Natural killer cell (primary cell): ENCODE data around the gene GABBR2. TPM values are rescaled to one million over a fixed set of nuclear protein-coding genes. Genes with fewer than 3 reads are reported as not detected.

ENCODE experiments used
- ATAC-seq, 3 donors: fragments of 150-1000 bp in 2 of 3; fragments of 200-7000 bp in 1 of 3; cut with Tn5 transposase; 1 replicate in 1 of 3; 2 replicates in 2 of 3; pipeline ENCODE4 v1.10.0; 2021; ENCODE audit warnings: mild to moderate bottlenecking in 2 of 3, moderate library complexity in 2 of 3
- DNase-seq, 2 donors: peaks; one replicate each; pipeline versions ENCODE4 v3.0.0 to v3.0.0-alpha.2; 2013 to 2021; ENCODE audit warnings: mixed read lengths in 1 of 2
- H3K27ac ChIP-seq: one replicate; pipeline ENCODE4 v1.5.1; 2013; ENCODE audit warnings: mild to moderate bottlenecking, low read length
- H3K27me3 ChIP-seq: one replicate; pipeline ENCODE4 v1.6.1; 2013; ENCODE audit warnings: low read length; ENCODE audit not compliant: control insufficient read depth, insufficient read depth
- H3K36me3 ChIP-seq: one replicate; pipeline ENCODE4 v1.6.1; 2013; ENCODE audit warnings: low read length; ENCODE audit not compliant: control insufficient read depth, insufficient read depth
- H3K4me1 ChIP-seq: one replicate; pipeline ENCODE4 v1.6.1; 2013; ENCODE audit warnings: low read length; ENCODE audit not compliant: control insufficient read depth, insufficient read depth
- H3K4me3 ChIP-seq: one replicate; pipeline ENCODE4 v1.5.1; 2013; ENCODE audit warnings: low read length
- H3K9me3 ChIP-seq: one replicate; pipeline ENCODE4 v1.6.1; 2013; ENCODE audit warnings: low read length; ENCODE audit not compliant: control insufficient read depth, insufficient read depth
- H3K27ac Mint-ChIP-seq, 2 donors: one replicate each; pipeline ENCODE4 v1.8.0; 2022; ENCODE audit warnings: mild to moderate bottlenecking in 2 of 2, mixed read lengths in 2 of 2, moderate library complexity in 1 of 2
- H3K27me3 Mint-ChIP-seq, 2 donors: one replicate each; pipeline ENCODE4 v1.8.0; 2022; ENCODE audit warnings: low read depth in 2 of 2, mixed read lengths in 2 of 2
- H3K36me3 Mint-ChIP-seq: one replicate; pipeline ENCODE4 v1.8.0; 2022; ENCODE audit warnings: mixed read lengths
- H3K4me1 Mint-ChIP-seq, 2 donors: one replicate each; pipeline ENCODE4 v1.8.0; 2022; ENCODE audit warnings: mixed read lengths in 2 of 2
- H3K4me3 Mint-ChIP-seq: one replicate; pipeline ENCODE4 v1.8.0; 2022; ENCODE audit warnings: mild to moderate bottlenecking, moderate library complexity, mixed read lengths
- H3K9me3 Mint-ChIP-seq, 2 donors: one replicate each; pipeline ENCODE4 v1.8.0; 2022; ENCODE audit warnings: mixed read lengths in 2 of 2
- CTCF ChIP-seq: fragments of 200-600 bp; IDR thresholded peaks from one replicate; pipeline ENCODE4 v1.8.0; 2022; ENCODE audit warnings: antibody characterized with exemption
- WGBS: methylation state at CpG from one replicate; pipeline ENCODE4 v1.1.7; 2013; ENCODE audit warnings: missing lambda C conversion rate; ENCODE audit not compliant: insufficient coverage; 5-methylcytosine and 5-hydroxymethylcytosine counted together
- intact Hi-C: fragments of 100-400 bp; cut with micrococcal nuclease; formaldehyde crosslinking; loops from one replicate; pipeline ENCODE4 v1.14.2; 2022
- total RNA-seq, 4 donors: library from RNA; stranded (reverse); fragments of 120-200 nt in 1 of 4; gene quantifications; one replicate each; pipeline versions ENCODE4 v1.2.3 to v1.2.4, GENCODE V29; 2013 to 2022

The GABBR2 gene
- total RNA-seq, 3 donors from 2014 or later (not counting 1 experiment from before 2014, with no cell fraction given) = not detected

GRCh38 chr9:98298476-98298875, 410.3 kb downstream of the GABBR2 start:
- Mint-ChIP-seq H3K9me3 (no peaks in the 10 kb centered on the region), H3K36me3 (no peaks in the 10 kb centered on the region), H3K4me1 (no peaks in the 10 kb centered on the region), H3K4me3 (no peak overlapping the region), H3K27me3 (peaks cover 4 to 13% of the 10 kb centered on the region in 2 donors), H3K27ac (no peak overlapping the region)
- DNase-seq (no peak), ATAC-seq (no peak)
- H3K27me3 ChIP-seq = no peaks in the 10 kb centered on the region
- H3K4me3 ChIP-seq = no peak overlapping the region
- H3K9me3 ChIP-seq = no peaks in the 10 kb centered on the region
- TF ChIP-seq CTCF = no peak
- no peaks in the 10 kb centered on the region for H3K4me1 ChIP-seq
- H3K27ac ChIP-seq = no peak overlapping the region
- no peaks in the 10 kb centered on the region for H3K36me3 ChIP-seq
- intact Hi-C loops = no loop called here

- Mint-ChIP-seq H3K36me3 (no peaks in the 10 kb centered on the region), H3K4me3 (no peak overlapping the region), H3K27ac (no peak overlapping the region), H3K4me1 (no peaks in the 10 kb centered on the region), H3K27me3 (peaks cover 4 to 12% of the 10 kb centered on the region in 2 donors), H3K9me3 (no peaks in the 10 kb centered on the region)
- H3K27me3 ChIP-seq = no peaks in the 10 kb centered on the region
- H3K4me1 ChIP-seq = no peaks in the 10 kb centered on the region
- DNase-seq (no peak), ATAC-seq (no peak)
- intact Hi-C loops = no loop called here
- no peaks in the 10 kb centered on the region for H3K9me3 ChIP-seq
- no peaks in the 10 kb centered on the region for H3K36me3 ChIP-seq
- no peak overlapping the region for H3K4me3 ChIP-seq
- WGBS = 88% methylated on average over 3 of the region's 6 CpGs
- no peak for TF ChIP-seq CTCF
- H3K27ac ChIP-seq = no peak overlapping the region
Observed at GRCh38 chr9:98295824-98296223, 412.9 kb downstream of the GABBR2 start.

- Histone ChIP-seq H3K9me3 (no peaks in the 10 kb centered on the region), H3K36me3 (no peaks in the 10 kb centered on the region), H3K27ac (no peak overlapping the region), H3K4me3 (no peak overlapping the region), H3K27me3 (no peaks in the 10 kb centered on the region), H3K4me1 (no peaks in the 10 kb centered on the region)
- H3K4me1 Mint-ChIP-seq = no peaks in the 10 kb centered on the region
- no peak for TF ChIP-seq CTCF
- 74% methylated on average over 5 of the region's 5 CpGs for WGBS
- DNase-seq (no peak), ATAC-seq (no peak)
- H3K27me3 Mint-ChIP-seq = peaks cover 7 to 12% of the 10 kb centered on the region in 2 donors
- no peaks in the 10 kb centered on the region for H3K9me3 Mint-ChIP-seq
- H3K27ac Mint-ChIP-seq = no peak overlapping the region
- no peak overlapping the region for H3K4me3 Mint-ChIP-seq
- no peaks in the 10 kb centered on the region for H3K36me3 Mint-ChIP-seq
- intact Hi-C loops = no loop called here
Observed at GRCh38 chr9:98291820-98292219, 416.9 kb downstream of the GABBR2 start.

- Histone ChIP-seq H3K27me3 (no peaks in the 10 kb centered on the region), H3K4me1 (no peaks in the 10 kb centered on the region), H3K4me3 (no peak overlapping the region), H3K36me3 (no peaks in the 10 kb centered on the region), H3K27ac (no peak overlapping the region), H3K9me3 (no peaks in the 10 kb centered on the region)
- DNase-seq (no peak), ATAC-seq (no peak)
- Mint-ChIP-seq H3K4me3 (no peak overlapping the region), H3K27ac (no peak overlapping the region), H3K4me1 (no peaks in the 10 kb centered on the region), H3K36me3 (no peaks in the 10 kb centered on the region), H3K9me3 (no peaks in the 10 kb centered on the region), H3K27me3 (peaks cover 7 to 12% of the 10 kb centered on the region in 2 donors)
- intact Hi-C loops = no loop called here
- 91% methylated on average over 18 of the region's 18 CpGs for WGBS
- no peak for TF ChIP-seq CTCF
Observed at GRCh38 chr9:98290411-98290810, 418.3 kb downstream of the GABBR2 start.
